MM.1S (cell line): ENCODE results near the gene TAGLN2.

Experiments
- EZH2 ChIP-seq: fragments of 300-600 bp; sonication (generic); optimal IDR thresholded peaks from 2 replicates; pipeline ENCODE3; 2017; ENCODE audit warnings: low read depth, mild to moderate bottlenecking, antibody characterized with exemption, low read length, mixed read lengths
- TF ChIP-seq, protein P1 (sequence below): fragments of 300-600 bp; sonication (generic); IDR thresholded peaks from 2 replicates; pipeline ENCODE4 v1.5.1; 2016; ENCODE audit warnings: antibody characterized with exemption, low read length, mixed read lengths

DNA sequence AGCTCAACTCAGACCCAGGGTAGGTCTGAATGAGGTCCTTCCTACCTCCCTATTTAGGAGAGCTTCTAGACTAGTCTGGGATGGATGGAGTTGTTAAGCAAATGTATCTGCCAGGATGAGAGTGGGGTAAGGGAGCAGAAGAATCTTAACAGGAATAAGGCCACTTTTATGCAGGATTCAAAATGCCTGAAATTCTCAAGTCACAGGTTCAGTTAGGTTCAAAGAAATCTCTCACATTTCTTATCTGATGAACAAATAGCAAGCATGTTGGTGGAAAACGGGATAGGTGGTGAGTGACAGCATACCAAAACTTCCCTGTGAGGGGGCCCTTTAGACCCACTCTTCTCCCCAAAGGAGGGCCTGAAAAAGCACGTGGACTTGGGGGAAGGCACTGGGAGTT, 25.7 kb upstream of the TAGLN2 start:
- TF ChIP-seq, protein P1, sequence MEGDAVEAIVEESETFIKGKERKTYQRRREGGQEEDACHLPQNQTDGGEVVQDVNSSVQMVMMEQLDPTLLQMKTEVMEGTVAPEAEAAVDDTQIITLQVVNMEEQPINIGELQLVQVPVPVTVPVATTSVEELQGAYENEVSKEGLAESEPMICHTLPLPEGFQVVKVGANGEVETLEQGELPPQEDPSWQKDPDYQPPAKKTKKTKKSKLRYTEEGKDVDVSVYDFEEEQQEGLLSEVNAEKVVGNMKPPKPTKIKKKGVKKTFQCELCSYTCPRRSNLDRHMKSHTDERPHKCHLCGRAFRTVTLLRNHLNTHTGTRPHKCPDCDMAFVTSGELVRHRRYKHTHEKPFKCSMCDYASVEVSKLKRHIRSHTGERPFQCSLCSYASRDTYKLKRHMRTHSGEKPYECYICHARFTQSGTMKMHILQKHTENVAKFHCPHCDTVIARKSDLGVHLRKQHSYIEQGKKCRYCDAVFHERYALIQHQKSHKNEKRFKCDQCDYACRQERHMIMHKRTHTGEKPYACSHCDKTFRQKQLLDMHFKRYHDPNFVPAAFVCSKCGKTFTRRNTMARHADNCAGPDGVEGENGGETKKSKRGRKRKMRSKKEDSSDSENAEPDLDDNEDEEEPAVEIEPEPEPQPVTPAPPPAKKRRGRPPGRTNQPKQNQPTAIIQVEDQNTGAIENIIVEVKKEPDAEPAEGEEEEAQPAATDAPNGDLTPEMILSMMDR = no peak
- no peak for TF ChIP-seq EZH2
